ENCODE results near the gene KLK3. TPM values are rescaled to one million over a fixed set of nuclear protein-coding genes. Genes with fewer than 3 reads are reported as not detected.

The KLK3 gene
- total RNA-seq, 1 donor from 2014 or later: not detected

DNA sequence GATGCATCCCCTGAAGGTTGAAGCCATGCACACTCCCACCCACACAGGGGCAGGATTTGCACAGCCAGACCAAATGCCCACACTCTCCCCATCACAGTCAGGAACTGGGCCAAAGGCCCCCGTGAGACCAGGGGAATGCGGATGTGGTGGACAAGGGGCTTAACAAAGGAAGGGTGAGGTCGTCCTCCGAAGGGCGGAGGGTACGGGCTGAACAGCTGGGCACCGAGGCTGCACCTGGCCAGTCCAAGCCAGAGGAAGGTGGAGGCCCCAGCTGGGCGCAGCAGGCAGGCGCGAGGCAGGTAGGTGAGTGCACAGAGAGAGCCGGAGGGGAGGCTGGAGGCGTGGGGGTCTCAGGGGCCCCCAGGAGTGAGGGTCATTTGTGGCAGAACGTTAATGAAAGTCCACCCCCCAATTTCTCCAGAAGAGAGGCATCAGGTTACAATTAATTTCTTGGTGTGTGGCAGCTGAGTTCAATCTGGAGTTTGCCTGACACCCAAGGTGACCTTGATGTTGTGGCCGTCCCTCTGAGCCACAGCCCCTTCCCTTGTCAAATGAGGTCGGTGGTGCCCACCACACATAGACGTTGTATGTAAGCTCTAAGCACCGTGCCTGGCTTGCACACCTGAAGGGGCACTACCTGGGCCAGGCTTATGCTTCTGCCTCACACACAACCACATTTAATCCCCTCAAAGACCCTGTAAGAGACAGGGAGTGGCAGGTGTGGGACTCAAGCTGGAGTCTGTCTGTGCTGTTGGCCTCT, 24.3 kb upstream of the KLK3 start:
- intact Hi-C loops (cut with micrococcal nuclease): no loop called here

DNA sequence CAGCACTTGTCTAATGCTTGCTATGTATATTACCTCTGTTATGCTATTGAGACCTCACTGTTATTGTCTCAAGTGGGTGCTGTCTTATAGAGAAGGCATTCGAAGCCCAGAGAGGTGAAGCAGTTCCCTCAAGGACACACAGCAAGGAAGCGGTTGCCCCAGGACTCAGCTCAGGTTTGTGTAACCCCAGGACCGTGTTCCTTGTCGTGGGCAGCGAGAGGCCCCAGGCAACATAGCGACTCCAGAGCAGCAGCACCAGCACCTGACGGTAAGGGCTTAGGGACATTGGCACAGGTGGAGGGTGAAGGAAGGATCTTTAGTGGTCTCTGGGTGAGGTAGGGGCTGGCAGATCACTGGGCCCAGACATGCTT, 23.7 kb upstream of the KLK3 start:
- intact Hi-C loops (cut with micrococcal nuclease): no loop called here

DNA sequence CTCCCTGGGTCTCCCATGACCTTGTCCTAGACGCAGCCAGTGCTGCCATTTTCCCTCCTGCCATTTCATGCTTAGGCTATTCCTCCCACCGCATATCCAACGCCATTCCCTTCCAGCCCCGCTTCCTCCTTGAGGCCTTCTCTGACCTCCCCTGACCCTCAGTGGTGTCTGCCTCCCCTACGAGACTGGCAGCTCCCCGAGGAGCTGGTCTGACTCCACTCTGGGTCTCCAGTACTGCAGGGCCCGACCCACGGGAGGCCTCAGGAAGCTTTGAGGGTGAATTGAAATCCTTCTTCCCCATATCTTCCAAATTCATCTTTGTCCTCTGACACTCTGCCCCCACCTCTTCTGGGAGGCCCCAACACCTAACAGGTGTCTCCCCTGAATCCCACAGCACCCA, 22.0 kb upstream of the KLK3 start:
- intact Hi-C loops (cut with micrococcal nuclease): no loop called here

DNA sequence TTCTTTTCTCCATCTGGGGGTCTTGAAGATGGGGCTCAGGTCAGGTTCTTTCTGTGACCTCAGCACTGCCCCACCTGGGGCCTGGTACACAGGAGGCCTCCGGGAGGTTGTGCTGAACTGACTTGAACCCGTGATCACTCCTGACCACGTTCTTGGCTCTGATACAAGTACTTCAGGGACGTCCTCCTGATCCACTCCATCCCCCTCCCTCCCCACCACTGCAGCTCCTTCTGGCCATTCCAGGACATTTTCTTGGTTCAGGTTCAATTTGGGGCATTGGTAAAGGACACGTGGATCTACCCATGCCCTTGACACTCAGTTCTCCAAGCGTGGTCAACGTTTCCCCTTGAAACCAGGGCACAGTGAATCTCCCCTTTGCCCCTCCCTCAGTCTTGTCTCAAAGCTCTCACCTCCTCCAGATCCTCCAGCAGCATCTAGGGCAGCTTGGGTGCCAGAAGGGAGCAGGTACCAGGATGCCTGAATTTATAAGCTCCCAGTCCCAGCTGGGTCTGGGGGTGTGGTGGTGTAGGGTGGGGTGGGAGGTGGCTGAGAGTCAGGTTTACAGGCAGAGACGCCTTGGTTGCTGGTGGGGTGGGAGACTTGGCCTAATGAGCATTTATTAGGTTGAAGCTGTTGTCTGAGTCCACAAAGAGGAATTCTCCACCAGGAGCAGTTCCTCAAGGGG, 21.5 kb upstream of the KLK3 start, which contains the start of gene KLK15:
Gene KLK15 (minus strand): TSS at position 458 of the 685 bp plus-strand sequence. CDS start 2,082 bp downstream, outside the sequence.
- intact Hi-C loops (cut with micrococcal nuclease): no loop called here

DNA sequence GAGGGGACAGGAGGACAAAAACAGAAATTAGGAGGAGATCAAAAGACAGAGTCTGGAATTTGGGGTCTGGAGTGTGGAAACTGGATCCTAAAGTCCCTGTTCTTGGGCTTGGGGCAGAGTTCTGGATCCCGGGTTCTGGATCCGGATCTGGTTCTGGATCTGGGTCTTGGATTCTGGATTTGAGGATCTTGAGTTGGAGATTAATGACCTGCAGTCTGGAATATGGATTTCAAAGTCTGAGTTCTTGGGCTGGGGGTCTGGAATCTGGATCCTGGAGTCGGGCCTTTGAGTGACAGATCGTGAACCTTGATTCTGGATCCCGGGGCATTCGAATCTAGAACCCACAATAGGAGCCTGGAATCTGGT, 20.9 kb upstream of the KLK3 start:
- intact Hi-C loops (cut with micrococcal nuclease): no loop called here

DNA sequence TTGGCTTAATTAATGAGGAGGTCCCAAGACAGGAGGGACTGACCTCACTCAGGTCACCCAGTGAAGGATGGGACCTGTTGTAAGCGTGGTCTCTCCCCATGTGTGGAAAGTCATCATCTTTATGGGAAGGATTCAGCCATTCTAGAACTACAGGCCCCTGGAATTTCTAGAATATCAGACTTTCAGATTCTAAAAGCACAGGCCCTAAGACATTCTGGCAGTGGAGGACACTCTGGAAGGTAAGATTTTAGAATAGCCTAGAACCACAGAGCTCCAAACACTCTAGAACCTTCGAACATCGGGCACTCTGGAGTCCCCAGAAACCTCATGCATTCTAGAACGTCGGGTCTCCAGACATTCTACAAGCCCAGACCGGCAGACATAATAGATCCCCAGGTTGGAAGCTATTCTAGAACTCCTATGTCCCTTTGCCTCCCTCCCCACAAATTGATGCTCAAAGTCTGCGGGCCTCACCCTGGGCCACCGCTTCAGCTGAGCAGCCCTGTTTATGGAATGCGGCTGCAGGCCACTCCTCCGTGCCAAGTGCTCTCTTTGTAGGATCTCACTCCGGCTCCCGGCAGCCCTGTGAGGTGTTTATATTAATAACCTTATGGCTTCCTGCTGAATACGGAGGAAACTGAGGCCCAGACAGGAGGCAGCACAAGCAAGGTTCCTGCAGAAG, 19.5 kb upstream of the KLK3 start:
- intact Hi-C loops (cut with micrococcal nuclease): loop anchor here (1.0 to 5.0 kb wide), 2 partner anchors 30 to 87 kb away; no protein-coding TSS in a partner anchor

DNA sequence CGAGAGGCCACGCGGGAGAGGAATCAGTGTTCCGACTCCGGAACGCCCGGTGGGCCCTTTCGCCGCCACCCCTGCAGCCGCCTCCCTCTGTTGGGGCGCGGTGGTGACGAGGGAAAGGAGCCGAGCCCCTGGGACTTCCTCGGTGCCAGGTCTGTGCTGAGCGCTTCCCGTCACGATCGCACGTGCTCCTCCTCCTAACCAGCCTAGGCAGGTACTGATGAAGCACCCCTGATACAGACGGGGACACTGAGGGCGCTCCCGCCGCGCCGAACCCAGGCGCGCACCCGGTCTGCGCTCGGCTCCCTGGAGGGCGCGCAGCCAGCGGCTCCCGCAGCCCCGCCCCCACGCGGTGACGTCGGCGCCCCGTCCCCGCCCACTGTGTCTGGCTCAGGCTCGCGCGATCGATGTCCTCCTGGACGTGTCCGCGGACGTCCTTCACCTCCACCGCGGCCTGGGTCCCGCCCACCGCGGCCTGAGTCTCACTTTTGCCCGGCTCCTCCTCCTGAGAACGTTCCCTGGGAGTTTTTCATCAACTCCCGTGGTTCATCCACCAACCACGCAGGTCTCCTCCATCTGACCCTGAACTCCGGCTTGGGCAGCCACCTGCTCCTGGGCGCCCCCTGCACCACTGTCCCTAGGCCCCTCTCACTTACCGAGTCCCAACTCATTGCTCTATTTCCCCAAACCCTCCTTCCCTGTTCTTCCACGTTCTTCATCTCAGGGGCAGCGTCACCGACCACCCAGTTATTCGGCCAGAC, 18.8 kb upstream of the KLK3 start:
- intact Hi-C loops (cut with micrococcal nuclease): loop anchor here (1.0 to 5.0 kb wide), 3 partner anchors 18 to 86 kb away; no protein-coding TSS in a partner anchor

DNA sequence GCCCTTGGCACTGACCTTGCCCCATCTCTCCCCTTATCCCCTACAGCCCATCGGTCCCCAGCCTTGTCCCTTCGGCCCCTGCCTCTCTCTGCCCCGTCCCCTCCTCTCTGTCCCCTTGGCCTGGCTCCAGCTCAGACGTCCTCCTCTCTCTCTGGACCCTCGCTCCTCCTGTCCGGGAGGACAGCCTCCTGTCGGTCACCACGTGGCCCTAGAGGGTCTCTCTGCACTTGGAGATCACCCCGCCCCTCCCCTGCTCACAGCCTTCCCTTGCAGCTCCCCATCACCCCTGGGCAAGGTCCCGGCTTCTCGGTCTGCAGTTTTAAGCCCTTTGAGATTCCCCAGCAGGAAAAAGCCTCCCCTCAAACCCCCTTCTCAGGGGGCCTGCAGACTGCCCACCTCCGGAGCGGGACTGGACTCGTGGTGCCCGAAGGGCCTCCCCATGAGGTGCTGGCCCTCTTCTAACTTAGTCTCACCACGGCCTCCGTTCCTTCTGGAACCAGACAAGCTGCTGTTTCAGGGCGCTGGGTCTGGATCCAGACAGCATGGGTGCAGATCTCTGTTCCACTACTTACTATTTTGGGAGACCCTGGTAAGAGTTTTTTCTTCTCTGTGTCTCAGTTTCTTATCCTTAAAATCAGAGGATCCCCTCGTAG, 18.0 kb upstream of the KLK3 start:
- intact Hi-C loops (cut with micrococcal nuclease): loop anchor here (1.0 to 5.0 kb wide), 2 partner anchors 18 to 86 kb away; no protein-coding TSS in a partner anchor

DNA sequence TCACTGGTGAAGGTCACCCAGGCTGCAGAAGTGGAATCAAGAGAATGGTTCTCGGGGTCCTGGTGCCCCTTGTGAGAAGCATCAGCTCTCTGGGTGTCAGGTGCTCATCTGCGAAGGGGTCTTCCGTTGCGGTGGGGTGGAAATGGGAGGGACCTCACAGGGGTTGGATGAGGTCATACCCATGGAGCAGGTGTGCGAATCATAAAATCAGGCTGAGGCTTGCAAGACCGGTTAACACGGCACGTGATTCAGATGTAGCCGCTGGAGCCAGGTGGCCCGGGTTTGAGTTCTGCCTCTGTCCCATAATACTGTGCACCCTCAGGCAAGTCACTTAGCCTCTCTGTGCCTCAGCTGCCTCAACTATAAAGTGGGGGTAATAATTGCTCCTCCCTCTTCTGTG, 17.4 kb upstream of the KLK3 start:
- intact Hi-C loops (cut with micrococcal nuclease): loop anchor here (5.0 kb wide), 1 partner anchor 85 kb away; no protein-coding TSS in a partner anchor

DNA sequence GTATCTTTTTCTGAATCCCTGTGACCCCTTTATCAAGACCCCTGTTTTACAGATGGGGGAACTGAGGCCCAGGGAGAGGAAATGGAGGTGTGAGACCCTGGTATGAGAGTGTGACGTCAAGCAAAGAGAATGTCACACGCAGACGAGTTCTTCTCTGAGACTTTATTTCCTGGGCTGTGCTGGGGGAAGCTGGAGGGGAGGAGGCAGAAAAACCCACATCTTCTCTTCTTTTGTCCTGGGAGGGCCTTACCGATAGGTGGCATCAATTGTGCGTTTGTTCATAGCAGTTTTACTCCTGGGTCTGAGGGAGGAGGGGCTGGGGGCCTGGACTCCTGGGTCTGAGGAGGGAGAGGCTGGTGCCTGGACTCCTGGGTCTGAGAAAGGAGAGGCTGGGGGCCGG, 16.5 kb upstream of the KLK3 start:
- intact Hi-C loops (cut with micrococcal nuclease): loop anchor here (5.0 kb wide), 1 partner anchor 84 kb away; no protein-coding TSS in a partner anchor

DNA sequence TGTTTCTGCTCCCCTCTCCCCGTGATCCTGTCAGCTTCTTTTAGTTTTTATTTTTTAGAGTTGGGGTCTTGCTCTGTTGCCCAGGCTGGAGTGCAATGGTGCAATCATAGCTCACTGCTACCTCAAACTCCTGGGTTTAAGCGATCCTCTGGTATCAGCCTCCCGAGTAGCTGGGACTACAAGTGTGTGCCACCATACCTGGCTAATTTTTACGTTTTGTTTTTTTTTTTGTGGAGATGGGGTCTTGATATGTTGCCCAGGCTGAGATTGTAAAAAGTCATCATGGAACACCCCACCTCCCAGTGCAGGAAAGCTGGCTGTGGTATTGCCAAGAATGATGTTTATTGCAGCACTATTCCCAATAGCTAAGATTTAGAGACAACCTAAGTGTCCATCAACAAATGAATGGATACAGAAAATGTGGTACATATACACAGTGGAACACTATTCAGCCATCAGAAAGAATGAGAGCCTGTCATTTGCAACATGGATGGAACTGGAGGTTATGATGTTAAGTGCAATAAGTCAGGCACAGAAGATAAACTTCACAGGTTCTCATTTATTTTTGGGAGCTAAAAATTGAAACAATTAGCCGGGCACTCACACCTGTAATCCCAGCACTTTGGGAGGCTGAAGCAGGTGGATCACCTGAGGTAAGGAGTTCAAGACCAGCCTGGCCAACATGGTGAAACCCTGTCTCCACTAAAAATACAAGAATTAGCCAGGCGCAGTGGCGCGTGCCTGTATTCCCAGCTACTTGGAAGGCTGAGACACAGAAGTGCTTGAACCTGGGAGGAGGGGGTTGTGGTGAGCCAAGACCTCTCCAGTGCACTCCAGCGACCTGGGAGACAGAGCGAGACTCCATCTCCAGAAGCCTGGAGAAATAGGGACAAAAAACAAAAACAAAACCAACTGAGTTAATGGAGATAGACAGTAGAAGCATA, 14.7 kb upstream of the KLK3 start:
- intact Hi-C loops (cut with micrococcal nuclease): loop anchor here (5.0 kb wide), 1 partner anchor 82 kb away; no protein-coding TSS in a partner anchor

DNA sequence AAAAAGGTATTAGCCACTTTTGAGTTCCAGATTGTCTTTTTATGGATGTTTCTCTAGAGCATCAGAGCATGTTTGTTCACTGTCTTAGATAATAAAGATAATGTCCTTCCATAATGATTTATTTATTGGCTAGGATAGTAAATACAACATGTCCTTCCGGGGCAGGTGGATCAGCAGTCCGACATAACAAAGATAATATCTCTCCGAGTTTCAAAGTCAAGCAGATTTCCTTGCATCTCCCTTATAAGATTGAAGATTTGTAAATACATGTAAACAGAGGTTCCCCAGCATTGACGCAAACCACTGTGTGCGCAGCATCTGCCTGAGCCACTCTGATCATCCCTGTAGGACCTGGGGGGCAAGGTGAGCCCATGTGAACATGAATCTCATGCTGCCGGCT, 12.6 kb upstream of the KLK3 start:
- intact Hi-C loops (cut with micrococcal nuclease): no loop called here

DNA sequence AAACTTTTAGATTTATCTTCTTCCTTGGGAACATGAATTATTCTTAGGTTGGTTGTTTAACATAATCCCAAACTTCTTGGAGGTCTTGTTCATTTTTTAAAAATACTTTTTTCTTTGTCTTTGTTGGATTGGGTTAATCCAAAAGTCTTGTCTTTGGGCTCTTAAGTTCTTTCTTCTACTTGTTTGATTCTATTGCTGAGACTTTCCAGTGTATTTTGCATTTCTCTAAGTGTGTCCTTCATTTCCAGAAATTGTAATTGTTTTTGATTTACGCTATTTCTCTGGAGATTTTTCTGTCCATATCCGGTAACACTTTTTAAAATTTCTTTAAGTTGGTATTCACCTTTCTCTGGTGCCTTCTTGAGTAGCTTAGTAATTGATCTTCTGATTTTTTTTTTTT, 11.5 kb upstream of the KLK3 start:
- intact Hi-C loops (cut with micrococcal nuclease): no loop called here

DNA sequence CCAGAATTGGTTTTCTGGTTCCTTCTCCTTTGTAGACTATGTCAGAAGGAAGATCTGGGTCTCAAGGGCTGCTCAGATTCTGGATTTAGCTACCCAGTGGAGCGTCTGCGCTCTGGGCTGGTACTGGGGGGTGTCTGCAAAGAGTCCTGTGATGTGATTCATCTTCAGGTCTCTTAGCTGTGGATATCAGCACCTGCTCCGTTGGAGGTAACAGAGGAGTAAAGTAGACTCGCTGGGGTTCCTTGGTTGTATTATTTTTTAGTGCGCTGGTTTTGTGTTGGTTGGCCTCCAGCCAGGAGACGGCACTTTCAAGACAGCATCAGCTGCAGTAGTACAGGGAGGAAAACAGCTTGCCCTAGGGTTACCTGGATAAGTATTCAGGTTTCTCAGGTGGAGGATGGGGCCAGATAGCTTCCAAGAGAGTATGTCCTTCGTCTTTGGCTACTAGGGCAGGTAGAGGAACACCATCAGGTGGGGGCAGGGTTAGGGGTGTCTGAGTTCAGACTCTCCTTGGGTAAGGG, 11.0 kb upstream of the KLK3 start:
- intact Hi-C loops (cut with micrococcal nuclease): no loop called here

DNA sequence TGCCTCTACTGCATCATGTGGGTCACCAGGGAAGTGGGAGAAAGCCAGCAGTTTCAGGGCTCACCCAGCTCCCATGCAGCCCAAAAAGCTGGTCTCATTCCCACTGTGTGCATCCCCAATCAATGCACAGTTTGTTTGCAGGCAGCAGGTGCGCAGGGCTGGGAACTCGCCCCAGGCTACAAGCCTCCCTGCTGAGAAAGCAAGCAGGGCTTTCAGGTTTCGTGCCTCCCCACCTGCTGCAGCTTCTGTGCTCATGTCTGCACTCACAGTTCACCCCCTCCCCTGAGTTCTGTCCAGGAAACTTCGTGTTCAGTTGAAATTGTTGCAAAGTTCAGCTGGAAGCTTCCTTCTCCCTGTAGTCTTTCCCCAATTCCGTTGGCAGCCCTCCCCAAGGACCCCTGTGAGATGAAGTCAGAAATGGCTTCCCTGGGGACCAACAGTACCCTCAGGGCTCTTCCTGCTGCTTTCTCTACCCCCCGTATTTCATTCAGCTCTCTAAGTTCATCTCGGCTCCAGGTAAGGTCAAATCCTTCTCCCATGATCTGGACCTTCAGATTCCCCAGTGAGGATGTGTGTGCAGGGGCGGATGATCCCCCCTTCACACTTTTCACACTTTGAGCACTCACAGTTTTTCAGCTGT, 10.3 kb upstream of the KLK3 start:
- intact Hi-C loops (cut with micrococcal nuclease): no loop called here

DNA sequence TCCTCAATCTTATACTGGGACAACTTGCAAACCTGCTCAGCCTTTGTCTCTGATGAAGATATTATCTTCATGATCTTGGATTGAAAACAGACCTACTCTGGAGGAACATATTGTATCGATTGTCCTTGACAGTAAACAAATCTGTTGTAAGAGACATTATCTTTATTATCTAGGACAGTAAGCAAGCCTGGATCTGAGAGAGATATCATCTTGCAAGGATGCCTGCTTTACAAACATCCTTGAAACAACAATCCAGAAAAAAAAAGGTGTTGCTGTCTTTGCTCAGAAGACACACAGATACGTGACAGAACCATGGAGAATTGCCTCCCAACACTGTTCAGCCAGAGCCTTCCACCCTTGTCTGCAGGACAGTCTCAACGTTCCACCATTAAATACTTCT, 4.0 kb upstream of the KLK3 start:
- intact Hi-C loops (cut with micrococcal nuclease): no loop called here

DNA sequence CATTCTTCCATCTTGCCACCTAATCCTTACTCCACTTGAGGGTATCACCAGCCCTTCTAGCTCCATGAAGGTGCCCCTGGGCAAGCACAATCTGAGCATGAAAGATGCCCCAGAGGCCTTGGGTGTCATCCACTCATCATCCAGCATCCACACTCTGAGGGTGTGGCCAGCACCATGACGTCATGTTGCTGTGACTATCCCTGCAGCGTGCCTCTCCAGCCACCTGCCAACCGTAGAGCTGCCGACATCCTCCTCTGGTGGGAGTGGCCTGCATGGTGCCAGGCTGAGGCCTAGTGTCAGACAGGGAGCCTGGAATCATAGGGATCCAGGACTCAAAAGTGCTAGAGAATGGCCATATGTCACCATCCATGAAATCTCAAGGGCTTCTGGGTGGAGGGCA, 3.1 kb upstream of the KLK3 start:
- intact Hi-C loops (cut with micrococcal nuclease): no loop called here

DNA sequence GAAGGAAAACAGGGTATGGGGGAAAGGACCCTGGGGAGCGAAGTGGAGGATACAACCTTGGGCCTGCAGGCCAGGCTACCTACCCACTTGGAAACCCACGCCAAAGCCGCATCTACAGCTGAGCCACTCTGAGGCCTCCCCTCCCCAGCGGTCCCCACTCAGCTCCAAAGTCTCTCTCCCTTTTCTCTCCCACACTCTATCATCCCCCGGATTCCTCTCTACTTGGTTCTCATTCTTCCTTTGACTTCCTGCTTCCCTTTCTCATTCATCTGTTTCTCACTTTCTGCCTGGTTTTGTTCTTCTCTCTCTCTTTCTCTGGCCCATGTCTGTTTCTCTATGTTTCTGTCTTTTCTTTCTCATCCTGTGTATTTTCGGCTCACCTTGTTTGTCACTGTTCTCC, 2.7 kb downstream of the KLK3 start:
- intact Hi-C loops (cut with micrococcal nuclease): no loop called here

DNA sequence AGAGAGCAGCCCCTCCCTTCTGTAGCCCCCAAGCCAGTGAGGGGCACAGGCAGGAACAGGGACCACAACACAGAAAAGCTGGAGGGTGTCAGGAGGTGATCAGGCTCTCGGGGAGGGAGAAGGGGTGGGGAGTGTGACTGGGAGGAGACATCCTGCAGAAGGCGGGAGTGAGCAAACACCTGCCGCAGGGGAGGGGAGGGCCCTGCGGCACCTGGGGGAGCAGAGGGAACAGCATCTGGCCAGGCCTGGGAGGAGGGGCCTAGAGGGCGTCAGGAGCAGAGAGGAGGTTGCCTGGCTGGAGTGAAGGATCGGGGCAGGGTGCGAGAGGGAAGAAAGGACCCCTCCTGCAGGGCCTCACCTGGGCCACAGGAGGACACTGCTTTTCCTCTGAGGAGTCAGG, 4.2 kb downstream of the KLK3 start:
- intact Hi-C loops (cut with micrococcal nuclease): no loop called here
